ENCODE results near the gene ACSF3. TPM values are rescaled to one million over a fixed set of nuclear protein-coding genes. Genes with fewer than 3 reads are reported as not detected.

Gene ACSF3
- total RNA-seq, 1 donor from 2014 or later = 35.7 TPM

DNA sequence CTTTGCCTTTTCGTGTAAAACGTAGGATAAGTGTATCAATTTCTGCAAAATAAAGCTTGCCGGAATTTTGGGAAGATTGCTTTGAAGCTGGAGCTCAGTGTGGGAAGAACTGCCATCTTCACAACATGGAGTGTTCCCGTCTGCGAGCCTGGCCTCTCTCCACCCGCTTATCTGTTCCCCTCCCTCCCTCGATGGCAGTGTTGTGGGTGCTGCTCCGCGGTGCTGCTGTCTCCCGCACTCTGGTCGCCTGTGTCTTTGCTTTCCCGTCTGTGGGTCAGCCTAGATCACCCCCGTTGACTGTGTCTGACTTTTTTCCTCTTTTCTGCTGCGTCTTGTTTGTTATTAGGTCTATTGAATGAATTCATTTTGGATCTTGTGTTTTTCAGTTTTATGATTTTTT is 17.0 kb downstream of the ACSF3 start:
- no peak overlapping the region for H3K4me3 Mint-ChIP-seq
- H3K27me3 Mint-ChIP-seq (ENCODE audit: low read depth) = no peaks in the 10 kb centered on the region
- H3K4me1 Mint-ChIP-seq = peaks cover 14% of the 10 kb centered on the region
- DNase-seq (ENCODE audit: low spot score in 2 of 2, unreplicated experiment in 2 of 2) = no peak
- TF ChIP-seq, protein P1, sequence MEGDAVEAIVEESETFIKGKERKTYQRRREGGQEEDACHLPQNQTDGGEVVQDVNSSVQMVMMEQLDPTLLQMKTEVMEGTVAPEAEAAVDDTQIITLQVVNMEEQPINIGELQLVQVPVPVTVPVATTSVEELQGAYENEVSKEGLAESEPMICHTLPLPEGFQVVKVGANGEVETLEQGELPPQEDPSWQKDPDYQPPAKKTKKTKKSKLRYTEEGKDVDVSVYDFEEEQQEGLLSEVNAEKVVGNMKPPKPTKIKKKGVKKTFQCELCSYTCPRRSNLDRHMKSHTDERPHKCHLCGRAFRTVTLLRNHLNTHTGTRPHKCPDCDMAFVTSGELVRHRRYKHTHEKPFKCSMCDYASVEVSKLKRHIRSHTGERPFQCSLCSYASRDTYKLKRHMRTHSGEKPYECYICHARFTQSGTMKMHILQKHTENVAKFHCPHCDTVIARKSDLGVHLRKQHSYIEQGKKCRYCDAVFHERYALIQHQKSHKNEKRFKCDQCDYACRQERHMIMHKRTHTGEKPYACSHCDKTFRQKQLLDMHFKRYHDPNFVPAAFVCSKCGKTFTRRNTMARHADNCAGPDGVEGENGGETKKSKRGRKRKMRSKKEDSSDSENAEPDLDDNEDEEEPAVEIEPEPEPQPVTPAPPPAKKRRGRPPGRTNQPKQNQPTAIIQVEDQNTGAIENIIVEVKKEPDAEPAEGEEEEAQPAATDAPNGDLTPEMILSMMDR (IDR thresholded peaks at IDR 0.05; ENCODE audit: unreplicated experiment) = no peak
- H3K27ac Mint-ChIP-seq = no peak overlapping the region
- peaks cover 30% of the 10 kb centered on the region for H3K36me3 Mint-ChIP-seq
- no peaks in the 10 kb centered on the region for H3K9me3 Mint-ChIP-seq

DNA sequence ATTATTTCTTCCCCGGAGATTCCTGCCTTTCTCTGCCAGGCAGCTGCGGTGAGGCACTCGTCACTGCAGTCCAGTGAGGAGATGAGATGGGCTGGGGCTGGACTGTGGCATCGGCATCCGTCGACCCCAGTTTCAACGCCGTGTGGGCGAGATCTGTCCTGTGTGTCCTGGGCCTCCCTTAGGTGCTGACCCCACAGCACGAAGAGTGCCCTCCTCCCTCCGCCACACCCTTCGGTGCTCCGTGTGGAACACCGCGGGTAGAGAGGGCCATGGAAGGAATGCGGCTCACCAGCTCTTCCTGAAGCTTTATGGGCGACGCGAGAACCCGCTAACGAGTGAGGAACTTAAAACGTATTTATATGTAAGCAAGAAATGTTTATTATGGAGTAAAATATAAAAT is 17.6 kb downstream of the ACSF3 start:
- no peak overlapping the region for H3K27ac Mint-ChIP-seq

DNA sequence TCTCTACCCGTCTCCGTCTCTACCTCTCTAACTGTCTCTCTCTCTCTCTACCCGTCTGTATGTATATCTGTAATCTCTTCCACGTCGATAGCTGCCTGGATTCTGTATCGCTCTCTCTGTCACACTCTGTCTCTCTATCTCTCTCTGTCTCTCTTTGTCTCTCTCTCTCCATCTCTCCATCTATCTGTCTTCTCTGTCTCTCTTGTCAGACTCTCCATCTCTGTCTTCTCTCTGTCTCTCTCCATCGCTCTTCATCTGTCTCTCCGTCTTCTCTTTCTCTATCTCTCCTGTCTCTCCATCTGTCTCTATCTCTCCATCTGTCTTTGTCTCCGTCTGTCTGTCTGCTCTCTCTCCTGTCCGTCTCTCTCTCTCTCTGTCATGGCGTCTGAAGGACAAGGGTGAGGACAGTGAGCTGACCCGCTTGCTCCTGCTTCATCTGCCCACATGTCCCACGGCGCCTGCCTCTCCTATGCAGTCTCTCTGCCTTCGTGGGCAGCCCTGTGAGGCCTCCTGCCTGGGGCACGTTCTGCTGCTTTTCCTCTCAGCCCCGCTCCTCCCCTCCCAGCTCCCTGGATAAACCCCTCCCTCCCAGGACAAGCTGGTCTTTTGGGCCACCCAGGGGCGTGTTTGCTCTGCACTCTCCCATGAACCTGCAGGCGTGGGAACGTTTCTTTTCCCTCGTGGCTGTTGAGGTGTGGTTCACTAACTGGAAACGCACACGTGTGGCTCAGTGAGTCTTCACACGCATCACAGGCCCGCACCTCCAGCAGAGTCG is 18.9 kb downstream of the ACSF3 start:
- Mint-ChIP-seq H3K36me3 (peaks cover 35% of the 10 kb centered on the region), H3K9me3 (no peaks in the 10 kb centered on the region), H3K4me1 (peaks cover 15% of the 10 kb centered on the region), H3K4me3 (no peak overlapping the region), H3K27me3 (ENCODE audit: low read depth) (no peaks in the 10 kb centered on the region), H3K27ac (no peak overlapping the region)
- no peak for DNase-seq (ENCODE audit: low spot score in 2 of 2, unreplicated experiment in 2 of 2)
- TF ChIP-seq, protein P1 (IDR thresholded peaks at IDR 0.05; ENCODE audit: unreplicated experiment) = no peak

More for the DNA sequence above, 17.6 kb downstream of the ACSF3 start:
- TF ChIP-seq, protein P1 (IDR thresholded peaks at IDR 0.05; ENCODE audit: unreplicated experiment) = no peak
- Mint-ChIP-seq H3K4me3 (no peak overlapping the region), H3K4me1 (peaks cover 15% of the 10 kb centered on the region), H3K9me3 (no peaks in the 10 kb centered on the region), H3K27me3 (ENCODE audit: low read depth) (no peaks in the 10 kb centered on the region), H3K36me3 (peaks cover 35% of the 10 kb centered on the region)
- peak in 1 of 2 experiments; percentile 7 for DNase-seq (ENCODE audit: low spot score in 2 of 2, unreplicated experiment in 2 of 2)

DNA sequence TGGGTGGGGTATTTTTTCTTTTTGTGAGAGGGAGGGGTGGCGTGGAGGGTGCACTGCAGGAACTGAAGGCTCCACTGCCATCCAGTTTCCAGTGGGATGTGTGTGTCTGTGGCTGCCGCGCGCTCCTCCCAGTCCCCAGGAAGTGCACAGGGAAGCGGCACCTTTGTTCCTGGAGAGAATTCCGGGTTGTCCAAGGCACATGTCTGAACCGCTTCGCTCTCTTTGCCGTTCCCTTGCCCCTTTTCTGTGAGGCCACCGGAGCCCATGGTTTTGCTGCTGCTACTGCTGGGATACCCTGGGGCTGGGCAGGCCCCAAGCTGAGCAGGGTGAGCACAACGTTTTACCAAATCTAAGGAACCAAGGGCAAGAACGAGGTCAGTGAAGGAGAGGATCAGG is 19.5 kb downstream of the ACSF3 start:
- Mint-ChIP-seq H3K4me3 (no peak overlapping the region), H3K36me3 (peaks cover 35% of the 10 kb centered on the region), H3K27me3 (ENCODE audit: low read depth) (no peaks in the 10 kb centered on the region), H3K4me1 (peaks cover 15% of the 10 kb centered on the region), H3K27ac (no peak overlapping the region), H3K9me3 (no peaks in the 10 kb centered on the region)
- TF ChIP-seq, protein P1 (IDR thresholded peaks at IDR 0.05; ENCODE audit: unreplicated experiment) = no peak
- DNase-seq (ENCODE audit: low spot score in 2 of 2, unreplicated experiment in 2 of 2) = no peak

DNA sequence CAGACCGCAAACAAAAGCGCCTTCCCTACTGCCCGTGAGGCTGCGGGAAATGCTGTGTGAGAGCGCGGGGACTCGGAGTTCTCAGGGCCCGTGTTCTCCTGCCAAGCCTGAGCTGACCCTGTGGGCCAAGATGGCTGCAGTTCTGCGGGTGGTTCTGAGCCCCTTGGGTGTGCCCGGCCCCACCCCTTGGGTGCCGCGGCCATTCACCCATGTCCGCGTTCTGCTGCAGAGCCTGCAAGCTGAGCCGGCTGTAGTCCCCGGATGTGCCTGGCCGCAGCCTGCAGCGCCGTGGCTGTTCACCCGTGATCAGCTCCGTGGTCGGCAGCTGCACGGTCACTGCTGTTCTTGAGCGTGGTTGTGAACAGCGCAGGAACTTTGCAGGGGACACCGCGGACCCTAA is 20.0 kb downstream of the ACSF3 start:
- Mint-ChIP-seq H3K27me3 (ENCODE audit: low read depth) (no peaks in the 10 kb centered on the region), H3K4me1 (peaks cover 15% of the 10 kb centered on the region), H3K27ac (no peak overlapping the region), H3K36me3 (peaks cover 33% of the 10 kb centered on the region), H3K4me3 (no peak overlapping the region), H3K9me3 (no peaks in the 10 kb centered on the region)
- DNase-seq (ENCODE audit: low spot score in 2 of 2, unreplicated experiment in 2 of 2) = no peak
- TF ChIP-seq, protein P1 (IDR thresholded peaks at IDR 0.05; ENCODE audit: unreplicated experiment) = no peak
